Fibroblast of skin of right quadriceps (primary cell): ENCODE results near the gene HS2ST1.
"Not testable (repeated sequence)": the region's sequence is repeated elsewhere in the genome, so short reads cannot be mapped to it uniquely, and the experiment has no call there.

Experiments used
- DNase-seq: peaks from one replicate; pipeline ENCODE4 v3.0.0-alpha.2; 2013

HS2ST1 gene

GRCh38 chr1:86926883-86927282 lies 12.4 kb downstream of the HS2ST1 start:
- no peak for DNase-seq

- DNase-seq, result no peak
Observed at GRCh38 chr1:86928819-86929218, 14.4 kb downstream of the HS2ST1 start.

- no peak for DNase-seq
Observed at GRCh38 chr1:86933051-86933450, 18.6 kb downstream of the HS2ST1 start.

- DNase-seq, result no peak
Observed at GRCh38 chr1:86933562-86934377, 19.3 kb downstream of the HS2ST1 start.

GRCh38 chr1:86938450-86938849 lies 24.0 kb downstream of the HS2ST1 start:
- DNase-seq, result no peak

GRCh38 chr1:86938855-86939254 lies 24.4 kb downstream of the HS2ST1 start:
- DNase-seq, result no peak

GRCh38 chr1:86939406-86939805 lies 25.0 kb downstream of the HS2ST1 start:
- DNase-seq, result no peak

GRCh38 chr1:86940599-86940998 lies 26.2 kb downstream of the HS2ST1 start:
- no peak for DNase-seq

GRCh38 chr1:86942042-86942441 lies 27.6 kb downstream of the HS2ST1 start:
- DNase-seq, result no peak

- DNase-seq, result no peak
Observed at GRCh38 chr1:86942743-86943142, 28.3 kb downstream of the HS2ST1 start.

- DNase-seq, result no peak
Observed at GRCh38 chr1:86948212-86948611, 33.8 kb downstream of the HS2ST1 start.

- no peak for DNase-seq
Observed at GRCh38 chr1:86950712-86951419, 36.4 kb downstream of the HS2ST1 start.

GRCh38 chr1:86951430-86951829 lies 37.0 kb downstream of the HS2ST1 start:
- no peak for DNase-seq

GRCh38 chr1:86953167-86953566 lies 38.7 kb downstream of the HS2ST1 start:
- no peak for DNase-seq

GRCh38 chr1:86955678-86956077 lies 41.2 kb downstream of the HS2ST1 start:
- DNase-seq, result no peak

GRCh38 chr1:86956221-86956620 lies 41.8 kb downstream of the HS2ST1 start:
- no peak for DNase-seq

GRCh38 chr1:86957221-86957620 lies 42.8 kb downstream of the HS2ST1 start:
- DNase-seq, result no peak

GRCh38 chr1:86960548-86960947 lies 46.1 kb downstream of the HS2ST1 start:
- DNase-seq, result no peak

- not testable (repeated sequence) for DNase-seq
Observed at GRCh38 chr1:86963841-86964240, 49.4 kb downstream of the HS2ST1 start.

- DNase-seq, result peak; percentile 32
Observed at GRCh38 chr1:86965012-86965826, 50.8 kb downstream of the HS2ST1 start.

- no peak for DNase-seq
Observed at GRCh38 chr1:86965827-86966182, 51.4 kb downstream of the HS2ST1 start.

- no peak for DNase-seq
Observed at GRCh38 chr1:86970938-86971337, 56.5 kb downstream of the HS2ST1 start.

- DNase-seq, result no peak
Observed at GRCh38 chr1:86971778-86972177, 57.3 kb downstream of the HS2ST1 start.

GRCh38 chr1:86972262-86972661 lies 57.8 kb downstream of the HS2ST1 start:
- no peak for DNase-seq
